Effector CD8-positive, alpha-beta T cell (primary cell): ENCODE data around the gene SPTLC3.
"Not testable (repeated sequence)": the region's sequence is repeated elsewhere in the genome, so short reads cannot be mapped to it uniquely, and the experiment has no call there.

ENCODE experiments used
- DNase-seq: peaks from one replicate; lab custom pipeline; 2025; lab: John Stamatoyannopoulos, UW
- total RNA-seq, 4 experiments: gene quantifications; one replicate each; lab custom pipeline; 2026; lab: John Stamatoyannopoulos, UW

SPTLC3 gene
- total RNA-seq: 0 to 0.78 (median 0.09) reads per million in 4 experiments

DNA sequence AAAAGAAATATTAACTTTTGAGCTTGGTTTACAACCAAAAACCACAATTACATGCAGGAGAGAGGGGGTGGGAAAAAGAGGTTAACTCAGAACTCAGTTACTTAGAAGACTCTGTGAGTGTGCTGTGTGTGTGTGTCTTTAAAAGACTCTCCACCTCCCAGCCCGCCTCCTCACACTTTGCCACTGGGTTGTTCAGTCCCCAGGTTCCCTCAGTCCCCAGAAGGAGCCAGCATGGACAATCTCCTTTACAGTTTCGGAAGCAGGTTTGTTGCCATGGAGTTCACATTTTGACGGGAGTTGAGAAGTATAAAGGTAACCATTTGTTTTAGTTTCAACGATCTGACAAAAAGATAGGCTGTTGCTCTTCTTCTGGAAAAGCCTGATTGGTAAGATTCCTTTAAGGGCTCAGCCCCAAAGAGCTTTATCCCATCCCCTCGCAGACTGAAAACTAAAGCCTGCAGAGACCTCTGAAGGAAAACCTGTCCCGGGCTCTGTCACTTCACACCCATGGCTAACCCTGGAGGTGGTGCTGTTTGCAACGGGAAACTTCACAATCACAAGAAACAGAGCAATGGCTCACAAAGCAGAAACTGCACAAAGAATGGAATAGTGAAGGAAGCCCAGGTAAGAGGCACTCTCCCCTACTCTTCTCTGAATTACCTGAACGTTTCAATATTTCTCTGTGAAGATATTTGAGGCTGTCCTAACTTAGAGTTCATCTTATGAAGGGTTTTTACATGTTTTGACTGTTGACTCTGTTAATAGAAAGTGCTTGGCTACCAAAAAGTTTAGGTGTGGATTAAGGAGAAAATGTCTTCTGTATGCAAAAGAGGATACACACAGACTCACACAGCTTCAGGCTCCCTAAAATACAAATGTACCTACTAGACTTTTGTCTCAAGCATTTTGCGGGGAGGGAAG is at the start of gene SPTLC3:
Gene SPTLC3, plus strand, starts transcription at position 212 of the 921 bp plus-strand sequence. Its CDS starts 296 bp downstream, at position 508.
- DNase-seq: no peak

DNA sequence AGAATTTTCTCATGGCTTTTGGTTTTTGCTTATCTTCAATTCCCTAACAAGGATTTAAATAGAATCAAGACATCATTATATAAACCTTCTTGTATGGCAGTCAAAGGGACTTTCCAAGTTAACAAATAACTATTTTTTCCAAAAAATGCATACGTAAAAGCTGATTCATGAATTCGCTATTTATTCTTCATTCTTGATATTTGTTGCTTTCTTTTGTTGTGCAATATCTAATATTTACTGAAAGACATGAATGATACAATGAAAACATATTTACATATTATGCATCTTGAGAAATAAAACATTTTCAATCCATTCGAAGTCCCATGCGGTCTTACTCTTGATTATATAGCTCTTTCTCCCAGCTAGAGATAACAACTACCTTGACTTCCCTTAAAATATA is 47.0 kb upstream of the SPTLC3 start:
- no peak for DNase-seq

- no peak for DNase-seq
Observed at GRCh38 chr20:12962895-12963294, 45.9 kb upstream of the SPTLC3 start.

GRCh38 chr20:12963416-12963815 is 45.4 kb upstream of the SPTLC3 start:
- DNase-seq: no peak

GRCh38 chr20:12965212-12965869 is 43.4 kb upstream of the SPTLC3 start:
- DNase-seq: no peak

GRCh38 chr20:12965870-12966251 is 42.9 kb upstream of the SPTLC3 start:
- DNase-seq: no peak

- no peak for DNase-seq
Observed at GRCh38 chr20:12966468-12967085, 42.2 kb upstream of the SPTLC3 start.

- no peak for DNase-seq
Observed at GRCh38 chr20:12967932-12968331, 40.8 kb upstream of the SPTLC3 start.

DNA sequence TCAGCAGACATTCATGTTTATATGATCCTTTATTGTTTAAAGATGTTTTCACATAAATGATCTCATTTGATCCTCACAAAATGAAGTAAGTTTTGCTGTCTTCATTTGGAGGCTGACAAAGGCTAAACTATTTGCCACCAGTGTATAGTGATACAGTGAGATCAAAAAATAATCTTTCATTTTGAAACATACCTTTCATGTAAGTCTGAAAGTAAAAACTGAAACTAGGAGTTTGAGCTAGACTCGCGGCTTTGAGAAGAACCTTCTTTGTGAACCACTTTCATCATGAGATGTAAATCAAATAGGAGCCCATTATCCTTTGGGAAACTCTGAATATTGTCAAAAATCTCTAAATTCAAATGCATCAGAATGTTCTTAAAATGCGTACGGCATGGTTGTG is 40.3 kb upstream of the SPTLC3 start:
- DNase-seq: no peak

- DNase-seq: no peak
Observed at GRCh38 chr20:12969071-12969669, 39.6 kb upstream of the SPTLC3 start.

GRCh38 chr20:12970372-12970821 is 38.4 kb upstream of the SPTLC3 start:
- no peak for DNase-seq

DNA sequence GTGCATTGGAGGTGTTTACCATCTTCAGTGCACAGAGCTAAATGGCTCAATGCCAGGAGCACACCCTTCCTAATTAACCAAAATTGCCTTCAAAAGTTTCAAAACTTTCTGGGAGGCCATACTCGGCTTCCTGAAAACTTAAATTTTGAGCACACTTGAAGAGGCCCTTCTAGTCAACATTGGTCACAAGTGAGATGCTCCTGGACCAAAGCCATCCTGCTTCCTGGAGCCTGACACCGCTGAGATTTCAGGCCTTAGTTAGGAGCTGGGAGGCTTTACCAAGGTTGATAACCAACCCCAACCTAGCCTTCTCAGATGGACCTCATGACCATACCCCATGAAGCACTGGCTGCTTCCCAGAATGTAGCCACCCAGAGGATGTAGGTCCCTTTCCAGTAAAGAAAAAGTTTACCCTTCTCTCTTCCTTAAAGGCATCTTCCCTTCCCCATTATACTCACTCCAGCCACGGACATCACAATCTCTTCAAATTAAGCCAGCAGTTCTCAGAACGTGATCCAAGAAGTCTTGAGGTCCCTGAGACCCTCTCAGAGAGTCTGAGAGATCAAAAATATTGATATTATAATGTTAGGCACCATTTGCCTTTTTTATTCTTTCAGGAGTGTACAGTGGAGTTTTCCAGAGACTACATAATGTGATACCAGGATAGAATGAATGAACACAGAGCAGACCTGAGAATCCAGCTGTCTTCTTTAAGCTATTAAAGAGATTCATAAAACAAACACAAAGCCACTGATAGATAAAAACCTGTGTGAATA is 32.8 kb upstream of the SPTLC3 start:
- DNase-seq: no peak

GRCh38 chr20:12976720-12977309 is 32.0 kb upstream of the SPTLC3 start:
- no peak for DNase-seq

GRCh38 chr20:12977328-12978125 is 31.2 kb upstream of the SPTLC3 start:
- no peak for DNase-seq

- DNase-seq: no peak
Observed at GRCh38 chr20:12978126-12978394, 30.7 kb upstream of the SPTLC3 start.

DNA sequence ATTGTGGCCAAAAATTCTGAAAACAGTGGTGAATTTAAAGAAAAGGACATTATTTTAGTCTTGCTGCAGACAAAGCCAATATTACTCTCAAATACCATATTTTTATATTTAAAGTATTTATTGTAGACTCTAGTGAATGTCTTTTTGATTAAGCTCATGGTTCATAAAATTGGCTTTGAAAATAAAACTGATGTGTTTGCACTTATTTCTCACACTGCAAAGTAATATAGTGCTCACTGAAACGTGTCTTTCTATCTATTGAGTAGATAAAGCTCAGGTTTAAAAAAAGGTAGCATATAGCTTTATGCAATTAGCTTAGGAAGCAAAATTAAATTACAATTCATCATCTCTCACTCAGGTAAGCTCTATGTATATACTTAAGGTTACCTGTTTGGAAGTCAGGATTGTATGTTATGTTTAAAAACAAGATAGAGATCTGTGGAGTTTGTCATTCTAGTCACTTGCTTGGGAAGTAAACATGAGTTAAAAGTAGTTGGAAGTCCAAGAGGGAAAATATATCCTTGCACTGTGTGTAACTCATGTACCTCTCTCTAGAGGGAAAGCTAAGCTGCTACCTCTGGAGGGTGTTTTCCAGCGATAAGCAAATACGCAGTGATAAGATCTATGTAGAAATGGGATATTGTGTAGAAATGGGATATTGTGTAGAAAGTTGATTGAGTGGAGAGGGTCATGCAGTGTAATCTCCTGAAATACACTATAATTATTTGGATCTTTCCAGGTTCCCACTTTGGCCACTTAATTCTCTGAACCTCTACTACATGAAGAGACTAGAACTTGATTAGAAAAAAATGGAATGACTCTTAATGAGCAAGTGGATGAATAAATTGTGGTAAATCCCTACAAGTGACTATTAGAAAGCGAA is 29.9 kb upstream of the SPTLC3 start:
- DNase-seq: no peak

DNA sequence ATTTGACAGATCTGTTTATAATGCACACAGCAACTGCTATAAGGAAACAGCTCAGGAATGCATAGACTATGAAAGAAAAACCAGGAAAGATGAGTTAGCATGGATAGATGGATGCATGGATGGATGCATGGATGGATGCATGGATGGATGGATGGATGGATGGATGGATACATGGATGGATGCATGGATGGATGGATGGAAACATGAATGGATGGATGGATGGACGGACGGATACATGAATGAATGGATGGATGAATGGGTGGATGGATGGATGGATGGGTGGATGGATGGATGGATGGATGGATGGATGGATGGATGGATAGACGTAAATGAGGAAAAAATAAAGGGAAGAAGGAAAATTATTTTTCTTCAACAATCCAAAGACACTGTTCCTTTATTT is 29.1 kb upstream of the SPTLC3 start:
- DNase-seq: not testable (repeated sequence)

GRCh38 chr20:12982098-12982497 is 26.7 kb upstream of the SPTLC3 start:
- no peak for DNase-seq

- no peak for DNase-seq
Observed at GRCh38 chr20:12984069-12984765, 24.6 kb upstream of the SPTLC3 start.
